ENCODE measurements around the gene NTRK3. TPM values are rescaled to one million over a fixed set of nuclear protein-coding genes. Genes with fewer than 3 reads are reported as not detected.

Gene NTRK3
- total RNA-seq, 2 donors from 2014 or later: not detected

GRCh38 chr15:87907676-87908446 lies 348.7 kb downstream of the NTRK3 start:
- Mint-ChIP-seq H3K27ac (no peak overlapping the region), H3K4me3 (no peak overlapping the region), H3K4me1 (no peaks in the 10 kb centered on the region), H3K27me3 (peaks cover 13% of the 10 kb centered on the region), H3K36me3 (ENCODE audit: low read depth) (no peaks in the 10 kb centered on the region)
- DNase-seq (no peak), ATAC-seq (no peak)
- H3K9me3 ChIP-seq (ENCODE audit: control insufficient read depth, low read length, poor library complexity, severe bottlenecking): no peaks in the 10 kb centered on the region

- Mint-ChIP-seq H3K27me3 (peaks cover 14% of the 10 kb centered on the region), H3K4me3 (no peak overlapping the region), H3K27ac (no peak overlapping the region), H3K36me3 (ENCODE audit: low read depth) (no peaks in the 10 kb centered on the region), H3K4me1 (no peaks in the 10 kb centered on the region)
- H3K9me3 ChIP-seq (ENCODE audit: control insufficient read depth, low read length, poor library complexity, severe bottlenecking): no peaks in the 10 kb centered on the region
- no peak for ATAC-seq
- no peak for DNase-seq
Observed at GRCh38 chr15:87906444-87906843, 350.1 kb downstream of the NTRK3 start.

GRCh38 chr15:87902772-87903426 lies 353.6 kb downstream of the NTRK3 start:
- ATAC-seq (no peak), DNase-seq (no peak)
- Mint-ChIP-seq H3K4me1 (no peaks in the 10 kb centered on the region), H3K27me3 (peaks cover 25% of the 10 kb centered on the region), H3K4me3 (no peak overlapping the region), H3K36me3 (ENCODE audit: low read depth) (no peaks in the 10 kb centered on the region), H3K27ac (no peak overlapping the region)
- H3K9me3 ChIP-seq (ENCODE audit: control insufficient read depth, low read length, poor library complexity, severe bottlenecking): no peaks in the 10 kb centered on the region

- peaks cover 27% of the 10 kb centered on the region for H3K27me3 Mint-ChIP-seq
- H3K4me3 Mint-ChIP-seq: no peak overlapping the region
- no peaks in the 10 kb centered on the region for H3K9me3 ChIP-seq (ENCODE audit: control insufficient read depth, low read length, poor library complexity, severe bottlenecking)
- ATAC-seq (no peak), DNase-seq (no peak)
- H3K36me3 Mint-ChIP-seq (ENCODE audit: low read depth): no peaks in the 10 kb centered on the region
- no peak overlapping the region for H3K27ac Mint-ChIP-seq
- no peaks in the 10 kb centered on the region for H3K4me1 Mint-ChIP-seq
Observed at GRCh38 chr15:87901926-87902690, 354.4 kb downstream of the NTRK3 start.

DNA sequence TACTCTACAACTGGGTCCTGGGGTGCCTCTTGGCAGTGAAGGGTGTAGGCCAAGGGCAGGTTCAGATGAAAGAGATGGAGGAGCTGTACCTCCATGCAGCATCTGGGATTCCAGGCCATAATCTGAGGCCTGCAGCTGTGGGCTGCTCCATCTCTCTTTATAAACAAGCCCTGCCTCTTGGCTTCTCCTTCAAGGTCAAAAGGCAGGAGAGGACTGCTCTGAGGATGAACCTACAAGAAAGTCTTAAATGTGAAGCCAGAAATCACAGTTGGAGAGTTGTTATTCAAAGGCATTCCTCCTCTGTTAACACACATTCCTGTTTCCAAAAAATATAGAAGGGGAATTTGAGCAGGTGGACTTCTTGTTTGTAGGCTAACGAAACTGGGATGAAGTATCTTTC lies 355.5 kb downstream of the NTRK3 start:
- Mint-ChIP-seq H3K4me1 (no peaks in the 10 kb centered on the region), H3K27me3 (peaks cover 27% of the 10 kb centered on the region), H3K27ac (no peak overlapping the region), H3K4me3 (no peak overlapping the region), H3K36me3 (ENCODE audit: low read depth) (no peaks in the 10 kb centered on the region)
- H3K9me3 ChIP-seq (ENCODE audit: control insufficient read depth, low read length, poor library complexity, severe bottlenecking): no peaks in the 10 kb centered on the region
- ATAC-seq (no peak), DNase-seq (no peak)

- H3K27ac Mint-ChIP-seq: no peak overlapping the region
- H3K4me1 Mint-ChIP-seq: no peaks in the 10 kb centered on the region
- no peaks in the 10 kb centered on the region for H3K9me3 ChIP-seq (ENCODE audit: control insufficient read depth, low read length, poor library complexity, severe bottlenecking)
- H3K4me3 Mint-ChIP-seq: no peak overlapping the region
- H3K36me3 Mint-ChIP-seq (ENCODE audit: low read depth): no peaks in the 10 kb centered on the region
- H3K27me3 Mint-ChIP-seq: peaks cover 15% of the 10 kb centered on the region
- ATAC-seq (no peak), DNase-seq (no peak)
Observed at GRCh38 chr15:87896936-87897335, 359.6 kb downstream of the NTRK3 start.

GRCh38 chr15:87887177-87887576 lies 369.4 kb downstream of the NTRK3 start:
- peaks cover 19% of the 10 kb centered on the region for H3K27me3 Mint-ChIP-seq
- H3K9me3 ChIP-seq (ENCODE audit: control insufficient read depth, low read length, poor library complexity, severe bottlenecking): no peaks in the 10 kb centered on the region
- no peaks in the 10 kb centered on the region for H3K4me1 Mint-ChIP-seq
- ATAC-seq (no peak), DNase-seq (no peak)
- H3K4me3 Mint-ChIP-seq: no peak overlapping the region
- no peaks in the 10 kb centered on the region for H3K36me3 Mint-ChIP-seq (ENCODE audit: low read depth)
- H3K27ac Mint-ChIP-seq: no peak overlapping the region

DNA sequence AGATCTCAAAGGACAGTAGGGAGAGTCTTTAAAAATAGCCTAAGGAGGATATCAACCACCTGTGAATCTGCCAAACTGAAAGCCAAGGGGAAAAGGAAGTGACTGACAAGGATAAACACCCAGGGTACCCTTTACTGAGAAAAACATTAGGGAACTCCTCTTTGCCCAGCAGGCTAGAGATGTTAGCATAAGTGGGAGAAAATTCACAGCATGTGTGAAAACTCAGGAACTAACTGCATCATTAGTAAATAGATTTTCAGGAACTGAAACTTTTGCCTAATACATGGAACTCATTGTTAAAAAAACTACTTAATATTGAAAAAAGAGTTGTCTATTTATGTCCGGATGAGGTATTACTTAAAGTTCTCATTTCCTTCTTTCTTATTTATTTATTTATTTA lies 375.5 kb downstream of the NTRK3 start:
- no peaks in the 10 kb centered on the region for H3K4me1 Mint-ChIP-seq
- H3K36me3 Mint-ChIP-seq (ENCODE audit: low read depth): no peaks in the 10 kb centered on the region
- H3K9me3 ChIP-seq (ENCODE audit: control insufficient read depth, low read length, poor library complexity, severe bottlenecking): no peaks in the 10 kb centered on the region
- DNase-seq (no peak), ATAC-seq (no peak)
- H3K27me3 Mint-ChIP-seq: peaks cover 36% of the 10 kb centered on the region
- no peak overlapping the region for H3K4me3 Mint-ChIP-seq
- no peak overlapping the region for H3K27ac Mint-ChIP-seq

DNA sequence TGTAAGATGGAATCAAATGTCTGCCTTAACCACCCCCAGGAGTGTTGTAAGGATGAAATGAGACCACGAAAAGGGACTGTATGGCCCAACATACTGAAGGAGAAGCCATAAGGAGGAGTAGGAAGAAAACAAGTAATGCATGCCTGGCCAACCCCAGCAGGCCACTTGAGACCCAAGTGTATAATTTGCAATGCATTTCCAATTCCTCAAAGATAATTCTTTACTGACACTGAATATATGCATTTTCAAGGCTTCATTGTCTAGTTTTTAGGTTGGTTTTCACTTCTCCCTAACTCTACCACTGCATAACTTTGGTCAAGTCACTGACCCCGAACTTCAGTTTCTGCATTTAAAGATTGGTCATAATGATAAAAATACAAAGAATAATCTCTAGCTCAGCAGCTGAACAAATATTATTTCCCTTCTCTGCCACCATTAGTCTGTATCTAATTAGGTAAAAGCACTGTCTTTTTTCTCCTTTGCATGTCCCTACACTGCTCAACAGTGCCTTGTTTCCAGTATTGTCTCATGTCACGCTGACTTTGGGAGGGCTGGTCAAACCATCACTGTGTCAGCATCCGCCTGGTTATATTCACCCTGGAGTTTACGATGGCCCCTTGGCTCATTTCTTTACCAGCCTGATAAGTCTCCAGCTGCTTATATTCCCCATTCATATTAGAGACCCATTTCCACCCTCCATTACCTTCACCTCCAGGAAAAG lies 378.6 kb downstream of the NTRK3 start:
- no peak overlapping the region for H3K4me3 Mint-ChIP-seq
- H3K27me3 Mint-ChIP-seq: peaks cover 29% of the 10 kb centered on the region
- no peak for ATAC-seq
- no peak for DNase-seq
- H3K4me1 Mint-ChIP-seq: no peaks in the 10 kb centered on the region
- no peaks in the 10 kb centered on the region for H3K9me3 ChIP-seq (ENCODE audit: control insufficient read depth, low read length, poor library complexity, severe bottlenecking)
- H3K27ac Mint-ChIP-seq: no peak overlapping the region
- H3K36me3 Mint-ChIP-seq (ENCODE audit: low read depth): no peaks in the 10 kb centered on the region

DNA sequence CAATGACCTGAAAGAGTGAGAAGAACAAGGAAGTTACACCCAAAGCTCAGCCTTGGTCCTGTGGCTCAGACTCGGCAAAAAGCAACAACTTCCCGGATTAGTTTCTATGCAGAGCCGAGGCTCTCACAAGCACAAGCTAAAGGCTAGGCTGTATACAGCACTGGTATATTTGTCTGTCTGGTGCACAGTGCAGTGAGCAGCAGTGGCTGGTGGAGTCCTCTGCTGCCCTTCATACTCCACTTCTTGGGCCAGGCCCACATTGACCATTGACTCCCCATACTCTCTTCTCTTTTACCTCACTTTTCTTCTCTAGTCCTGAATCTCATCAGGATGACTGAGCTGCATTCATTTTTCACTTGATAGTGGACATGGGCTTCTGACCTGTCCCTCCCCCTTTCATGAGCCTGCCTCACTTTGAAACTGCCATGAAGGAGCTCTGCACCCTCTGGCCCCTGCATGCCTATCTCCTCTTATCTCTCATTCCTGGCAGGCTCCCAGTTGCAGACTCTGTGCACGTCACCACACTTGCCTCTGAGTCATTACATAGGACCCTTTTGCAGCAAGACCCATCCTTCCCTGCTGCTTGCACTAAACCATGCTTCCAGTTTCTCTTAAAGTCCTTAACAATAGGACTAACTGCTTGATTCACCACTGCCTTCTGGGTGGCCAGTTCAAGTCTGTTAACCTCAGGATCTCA lies 379.3 kb downstream of the NTRK3 start:
- Mint-ChIP-seq H3K27me3 (peaks cover 29% of the 10 kb centered on the region), H3K27ac (no peak overlapping the region), H3K4me3 (no peak overlapping the region), H3K36me3 (ENCODE audit: low read depth) (no peaks in the 10 kb centered on the region), H3K4me1 (no peaks in the 10 kb centered on the region)
- H3K9me3 ChIP-seq (ENCODE audit: control insufficient read depth, low read length, poor library complexity, severe bottlenecking): no peaks in the 10 kb centered on the region
- no peak for ATAC-seq
- no peak for DNase-seq

- Mint-ChIP-seq H3K27me3 (peaks cover 31% of the 10 kb centered on the region), H3K27ac (no peak overlapping the region), H3K36me3 (ENCODE audit: low read depth) (no peaks in the 10 kb centered on the region), H3K4me3 (no peak overlapping the region), H3K4me1 (no peaks in the 10 kb centered on the region)
- DNase-seq (no peak), ATAC-seq (no peak)
- no peaks in the 10 kb centered on the region for H3K9me3 ChIP-seq (ENCODE audit: control insufficient read depth, low read length, poor library complexity, severe bottlenecking)
Observed at GRCh38 chr15:87874896-87875711, 381.4 kb downstream of the NTRK3 start.

- H3K4me1 Mint-ChIP-seq: no peaks in the 10 kb centered on the region
- H3K27ac Mint-ChIP-seq: no peak overlapping the region
- no peak for DNase-seq
Observed at GRCh38 chr15:87873516-87873915, 383.0 kb downstream of the NTRK3 start.

More at GRCh38 chr15:87873516-87873915, 383.0 kb downstream of the NTRK3 start:
- Mint-ChIP-seq H3K27me3 (peaks cover 26% of the 10 kb centered on the region), H3K36me3 (ENCODE audit: low read depth) (no peaks in the 10 kb centered on the region), H3K4me3 (no peak overlapping the region)
- ATAC-seq: no peak
- no peaks in the 10 kb centered on the region for H3K9me3 ChIP-seq (ENCODE audit: control insufficient read depth, low read length, poor library complexity, severe bottlenecking)
